Stimulated activated naive CD4-positive, alpha-beta T cell treated with Interleukin-2 at 50 U/mL for 16 hours (primary cell): ENCODE measurements around the gene WDR72.
"Not testable (repeated sequence)": the region's sequence is repeated elsewhere in the genome, so short reads cannot be mapped to it uniquely, and the experiment has no call there.

Source experiments
- DNase-seq: peaks from one replicate; lab custom pipeline; 2025; lab: John Stamatoyannopoulos, UW

WDR72 gene

GRCh38 chr15:53589520-53590057, 169.9 kb downstream of the WDR72 start:
- no peak for DNase-seq

- no peak for DNase-seq
These were observed 170.7 kb downstream of the WDR72 start for GRCh38 chr15:53588773-53589172.

GRCh38 chr15:53586799-53587198, 172.7 kb downstream of the WDR72 start:
- DNase-seq: no peak

- DNase-seq: no peak
These were observed 177.9 kb downstream of the WDR72 start for GRCh38 chr15:53581513-53581912.

GRCh38 chr15:53580366-53580765, 179.1 kb downstream of the WDR72 start:
- DNase-seq: no peak

- no peak for DNase-seq
These were observed 182.6 kb downstream of the WDR72 start for GRCh38 chr15:53576841-53577240.

GRCh38 chr15:53573091-53573490, 186.4 kb downstream of the WDR72 start:
- no peak for DNase-seq

- DNase-seq: no peak
These were observed 189.5 kb downstream of the WDR72 start for GRCh38 chr15:53569751-53570480.

GRCh38 chr15:53566912-53567311, 192.6 kb downstream of the WDR72 start:
- no peak for DNase-seq

- DNase-seq: no peak
These were observed 193.7 kb downstream of the WDR72 start for GRCh38 chr15:53565721-53566120.

- DNase-seq: no peak
These were observed 194.8 kb downstream of the WDR72 start for GRCh38 chr15:53564647-53565046.

GRCh38 chr15:53563627-53564026, 195.8 kb downstream of the WDR72 start:
- no peak for DNase-seq

GRCh38 chr15:53559364-53560277, 199.8 kb downstream of the WDR72 start:
- DNase-seq: no peak

GRCh38 chr15:53558384-53558783, 201.1 kb downstream of the WDR72 start:
- no peak for DNase-seq

- DNase-seq: no peak
These were observed 204.2 kb downstream of the WDR72 start for GRCh38 chr15:53555226-53555625.

- DNase-seq: no peak
These were observed 209.7 kb downstream of the WDR72 start for GRCh38 chr15:53549697-53550305.

- DNase-seq: no peak
These were observed 211.2 kb downstream of the WDR72 start for GRCh38 chr15:53548236-53548635.

- not testable (repeated sequence) for DNase-seq
These were observed 218.7 kb downstream of the WDR72 start for GRCh38 chr15:53540626-53541300.

GRCh38 chr15:53539878-53540277, 219.6 kb downstream of the WDR72 start:
- DNase-seq: no peak

GRCh38 chr15:53536479-53537120, 222.9 kb downstream of the WDR72 start:
- DNase-seq: no peak

- no peak for DNase-seq
These were observed 223.6 kb downstream of the WDR72 start for GRCh38 chr15:53535886-53536285.
